ENCODE data around the gene GRM5.

GRCh38 chr11:89067264-89067663 is 1.5 kb upstream of the GRM5 start:
- TF ChIP-seq POLR2AphosphoS5 (IDR thresholded peaks at IDR 0.05; ENCODE audit: low read depth, low read length), result no peak
- no peak for TF ChIP-seq FOXP2 (optimal IDR thresholded peaks at IDR 0.05; ENCODE audit: borderline replicate concordance, extremely low read depth, extremely low read length, insufficient read depth)
- no peak for TF ChIP-seq TAF1 (IDR thresholded peaks at IDR 0.05; ENCODE audit: borderline replicate concordance, insufficient read depth, low read length)
